HCT116 (cell line): ENCODE data around the gene RABL6. TPM values are rescaled to one million over a fixed set of nuclear protein-coding genes. Genes with fewer than 3 reads are reported as not detected.

Source experiments
- ATAC-seq: fragments of 200-7000 bp; cut with Tn5 transposase; 2 replicates; pipeline ENCODE4 v1.9.1; 2020; ENCODE audit warnings: mild to moderate bottlenecking, moderate library complexity
- BruUV-seq: library from RNA; stranded (reverse); fragments of 400-500 nt; replicated peaks from 2 replicates; lab custom pipeline; 2021; lab: Mats Ljungman, UMichigan
- CTCF ChIA-PET: fragments of 300-600 bp; sonication (Branson Sonifier 250); formaldehyde crosslinking; loops from one replicate; lab custom pipeline; 2021; ENCODE audit warnings: antibody characterized with exemption; lab: Charles Lee
- POLR2A ChIA-PET: fragments of 300-600, 350-600 bp; sonication (Branson Sonifier 250); formaldehyde crosslinking; loops from one replicate; lab custom pipeline; 2021; ENCODE audit warnings: antibody characterized with exemption; lab: Charles Lee
- RAD21 ChIA-PET, 2 experiments: fragments of 300-600 bp; sonication (Branson Sonifier 250); formaldehyde crosslinking; loops; one replicate each; lab custom pipeline; 2023; ENCODE audit warnings: low total read pairs in 2 of 2; ENCODE audit not compliant: uncharacterized antibody in 2 of 2, unreplicated experiment in 2 of 2, low non-redundant PET in 1 of 2; lab: Charles Lee
- DNase-seq: peaks from one replicate; pipeline ENCODE4 v3.0.0-alpha.2; 2010; ENCODE audit warnings: low read depth, low spot score
- H2AFZ ChIP-seq: fragments of 200-600 bp; shearing (Covaris generic), sonication (generic); 2 replicates; pipeline ENCODE4 v1.6.1; 2017; ENCODE audit warnings: low read depth, mixed run types, mixed read lengths, antibody characterized with exemption, low read length; ENCODE audit not compliant: poor library complexity, severe bottlenecking
- H3K27ac ChIP-seq: 2 replicates; pipeline ENCODE4 v1.5.1; 2012; ENCODE audit warnings: low read depth, low read length
- H3K27me3 ChIP-seq: fragments of 200-600 bp; sonication (generic); 2 replicates; pipeline ENCODE4 v1.6.1; 2016; ENCODE audit warnings: mixed run types, low read length, mixed read lengths; ENCODE audit not compliant: insufficient read depth
- H3K36me3 ChIP-seq, 2 experiments: fragments of 200-500 bp in 1 of 2; fragments of 200-600 bp in 1 of 2; sonication (Bioruptor generic) in 1 of 2; sonication (generic) in 1 of 2; 2 replicates each; pipeline versions ENCODE4 v1.5.1 to v1.6.1; 2014 to 2016; ENCODE audit warnings: low read length in 2 of 2, inconsistent platforms in 1 of 2, mixed read lengths in 1 of 2, mixed run types in 1 of 2; ENCODE audit not compliant: insufficient read depth in 2 of 2, control insufficient read depth in 1 of 2
- H3K4me1 ChIP-seq, 2 experiments: fragments of 200-600 bp in 1 of 2; sonication (generic) in 1 of 2; 2 replicates each; pipeline versions ENCODE4 v1.5.1 to v1.6.1; 2012 to 2017; ENCODE audit warnings: low read length in 2 of 2, inconsistent platforms in 1 of 2, mild to moderate bottlenecking in 1 of 2, mixed read lengths in 1 of 2, mixed run types in 1 of 2, moderate library complexity in 1 of 2; ENCODE audit not compliant: insufficient read depth in 2 of 2, control insufficient read depth in 1 of 2
- H3K4me2 ChIP-seq: fragments of 200-600 bp; sonication (generic); 2 replicates; pipeline ENCODE4 v1.6.1; 2017; ENCODE audit warnings: mixed run types, low read length, mixed read lengths
- H3K4me3 ChIP-seq, 2 experiments: fragments of 200-600 bp in 1 of 2; sonication (generic) in 1 of 2; replicated peaks in 1 of 2; 2 replicates each; pipeline ENCODE4 v1.5.1; 2011 to 2016; ENCODE audit warnings: low read length in 2 of 2, control low read depth in 1 of 2, low read depth in 1 of 2, mild to moderate bottlenecking in 1 of 2, mixed read lengths in 1 of 2, mixed run types in 1 of 2
- H3K79me2 ChIP-seq: fragments of 200-600 bp; sonication (generic); 2 replicates; pipeline ENCODE4 v1.6.1; 2017; ENCODE audit warnings: mild to moderate bottlenecking, mixed run types, low read length, moderate library complexity, mixed read lengths; ENCODE audit not compliant: insufficient read depth
- H3K9ac ChIP-seq: fragments of 200-600 bp; sonication (generic); 2 replicates; pipeline ENCODE4 v1.6.1; 2016; ENCODE audit warnings: low read length, mixed read lengths
- H3K9me2 ChIP-seq: fragments of 200-600 bp; sonication (generic), shearing (Covaris generic); 2 replicates; pipeline ENCODE4 v1.6.1; 2017; ENCODE audit warnings: mixed run types, mild to moderate bottlenecking, moderate library complexity; ENCODE audit not compliant: insufficient read depth
- H3K9me3 ChIP-seq, 2 experiments: fragments of 200-500 bp in 1 of 2; fragments of 200-600 bp in 1 of 2; sonication (Bioruptor generic) in 1 of 2; sonication (generic) in 1 of 2; 2 replicates each; pipeline ENCODE4 v1.6.1; 2014 to 2017; ENCODE audit warnings: low read length in 2 of 2, mixed read lengths in 2 of 2, inconsistent platforms in 1 of 2, low read depth in 1 of 2, mild to moderate bottlenecking in 1 of 2, mixed run types in 1 of 2, moderate library complexity in 1 of 2; ENCODE audit not compliant: control insufficient read depth in 1 of 2, insufficient read depth in 1 of 2
- H4K20me1 ChIP-seq: fragments of 200-600 bp; sonication (generic), shearing (Covaris generic); 2 replicates; pipeline ENCODE4 v1.6.1; 2017; ENCODE audit warnings: mixed run types, mild to moderate bottlenecking, moderate library complexity; ENCODE audit not compliant: insufficient read depth
- CEBPB ChIP-seq: IDR thresholded peaks from 2 replicates; pipeline ENCODE4 v1.6.1; 2012; ENCODE audit warnings: low read depth
- ELF1 ChIP-seq: IDR thresholded peaks from 2 replicates; pipeline ENCODE4 v1.6.1; 2012; ENCODE audit warnings: low read depth, borderline replicate concordance
- EZH2phosphoT487 ChIP-seq: fragments of 200-600 bp; IDR thresholded peaks from 2 replicates; pipeline ENCODE4 v1.6.1; 2018; ENCODE audit warnings: antibody characterized with exemption, borderline replicate concordance
- POLR2A ChIP-seq: IDR thresholded peaks from 2 replicates; pipeline ENCODE4 v1.7.0; 2011; ENCODE audit warnings: borderline replicate concordance; ENCODE audit not compliant: insufficient read depth, insufficient read length; ENCODE audit errors: extremely low read depth
- POLR2AphosphoS5 ChIP-seq: IDR thresholded peaks from 2 replicates; pipeline ENCODE4 v1.6.1; 2011; ENCODE audit warnings: mild to moderate bottlenecking, low read depth, low read length, moderate library complexity
- SIN3A ChIP-seq: IDR thresholded peaks from 2 replicates; pipeline ENCODE4 v1.6.1; 2012; ENCODE audit warnings: low read depth
- SP1 ChIP-seq: IDR thresholded peaks from 2 replicates; pipeline ENCODE4 v1.6.1; 2012; ENCODE audit warnings: low read depth
- SRF ChIP-seq: IDR thresholded peaks from 2 replicates; pipeline ENCODE4 v1.6.1; 2012; ENCODE audit warnings: low read depth
- YY1 ChIP-seq: IDR thresholded peaks from 2 replicates; pipeline ENCODE4 v1.6.1; 2011; ENCODE audit warnings: low read length, low read depth, moderate library complexity, mild to moderate bottlenecking; ENCODE audit not compliant: insufficient replicate concordance; ENCODE audit errors: extremely low read depth
- intact Hi-C: fragments of 100-400 bp; cut with micrococcal nuclease; formaldehyde crosslinking; loops from 2 replicates; pipeline ENCODE4 v1.10.0; 2022
- total RNA-seq: library from RNA; stranded (reverse); gene quantifications from one replicate; pipeline ENCODE4 v1.2.1, GENCODE V29; 2021; ENCODE audit not compliant: unreplicated experiment
- TF ChIP-seq, protein P1 (sequence below): IDR thresholded peaks from 2 replicates; pipeline ENCODE4 v1.6.1; 2011; ENCODE audit warnings: mild to moderate bottlenecking, low read length, moderate library complexity; ENCODE audit not compliant: insufficient replicate concordance; ENCODE audit errors: extremely low read depth
- TF ChIP-seq, protein P2 (sequence below): IDR thresholded peaks from 2 replicates; pipeline ENCODE4 v1.6.1; 2012; ENCODE audit warnings: low read depth
- TF ChIP-seq, protein P3 (sequence below): IDR thresholded peaks from 2 replicates; pipeline ENCODE4 v1.6.1; 2012

RABL6 gene
- total RNA-seq, 1 experiment from 2014 or later, result 98.6 TPM

DNA sequence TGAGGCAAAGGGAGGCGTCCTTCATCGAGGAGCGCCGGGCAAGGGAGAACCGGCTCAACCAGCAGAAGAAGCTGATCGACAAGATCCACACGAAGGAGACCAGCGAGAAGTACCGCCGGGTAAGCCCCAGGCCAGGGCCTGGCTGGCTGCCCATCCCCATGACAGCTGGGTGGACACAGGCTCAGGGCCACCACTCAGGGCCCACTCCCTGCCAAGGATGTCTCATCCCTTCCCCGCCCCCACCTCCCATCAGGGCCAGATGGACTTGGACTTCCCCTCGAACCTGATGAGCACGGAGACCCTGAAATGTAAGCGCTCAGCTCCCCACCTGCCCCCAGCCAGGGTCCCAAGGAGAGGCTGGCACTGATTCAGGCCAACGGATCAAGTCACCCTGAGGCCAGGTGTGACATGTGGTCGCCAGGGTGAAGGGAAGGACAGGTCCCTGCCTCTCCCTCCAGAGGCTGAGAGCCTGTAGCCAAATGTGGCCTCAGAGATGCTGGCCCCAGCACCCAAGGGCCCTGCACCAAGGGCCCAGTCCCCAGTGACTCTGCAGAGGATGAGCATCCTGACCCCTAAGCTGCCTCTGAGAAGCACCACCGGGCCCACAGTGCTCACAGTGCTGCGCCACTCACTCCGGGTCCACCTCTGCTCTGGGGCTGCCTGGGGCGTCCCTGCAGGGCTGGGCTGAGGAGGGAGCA lies 3.1 kb upstream of the RABL6 start:
- peaks cover 25% of the 10 kb centered on the region for H3K79me2 ChIP-seq
- intact Hi-C loops, result no loop called here
- no peak for DNase-seq

More for the DNA sequence above, 3.1 kb upstream of the RABL6 start:
- no TSS peak for BruUV-seq
- Histone ChIP-seq H3K27me3 (no peaks in the 10 kb centered on the region), H3K9me3 (no peaks in the 10 kb centered on the region), H3K9ac (no peak overlapping the region), H2AFZ (no peak overlapping the region), H3K9me2 (no peaks in the 10 kb centered on the region), H3K4me1 (peaks cover 31 to 40% of the 10 kb centered on the region in 2 experiments), H3K4me2 (no peak overlapping the region), H3K4me3 (no peak overlapping the region), H3K27ac (no peak overlapping the region), H4K20me1 (no peaks in the 10 kb centered on the region), H3K36me3 (peaks cover 0 to 3% of the 10 kb centered on the region in 2 experiments; a peak in 1 of 4 replicates)
- RAD21 ChIA-PET, result no interaction called here
- CTCF ChIA-PET, result no interaction called here
- TF ChIP-seq EZH2phosphoT487, result no peak
- no peak for TF ChIP-seq POLR2A
- TF ChIP-seq SP1, result no peak
- TF ChIP-seq YY1, result no peak
- TF ChIP-seq, protein P1, sequence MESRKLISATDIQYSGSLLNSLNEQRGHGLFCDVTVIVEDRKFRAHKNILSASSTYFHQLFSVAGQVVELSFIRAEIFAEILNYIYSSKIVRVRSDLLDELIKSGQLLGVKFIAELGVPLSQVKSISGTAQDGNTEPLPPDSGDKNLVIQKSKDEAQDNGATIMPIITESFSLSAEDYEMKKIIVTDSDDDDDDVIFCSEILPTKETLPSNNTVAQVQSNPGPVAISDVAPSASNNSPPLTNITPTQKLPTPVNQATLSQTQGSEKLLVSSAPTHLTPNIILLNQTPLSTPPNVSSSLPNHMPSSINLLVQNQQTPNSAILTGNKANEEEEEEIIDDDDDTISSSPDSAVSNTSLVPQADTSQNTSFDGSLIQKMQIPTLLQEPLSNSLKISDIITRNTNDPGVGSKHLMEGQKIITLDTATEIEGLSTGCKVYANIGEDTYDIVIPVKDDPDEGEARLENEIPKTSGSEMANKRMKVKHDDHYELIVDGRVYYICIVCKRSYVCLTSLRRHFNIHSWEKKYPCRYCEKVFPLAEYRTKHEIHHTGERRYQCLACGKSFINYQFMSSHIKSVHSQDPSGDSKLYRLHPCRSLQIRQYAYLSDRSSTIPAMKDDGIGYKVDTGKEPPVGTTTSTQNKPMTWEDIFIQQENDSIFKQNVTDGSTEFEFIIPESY, result no peak
- TF ChIP-seq, protein P2, sequence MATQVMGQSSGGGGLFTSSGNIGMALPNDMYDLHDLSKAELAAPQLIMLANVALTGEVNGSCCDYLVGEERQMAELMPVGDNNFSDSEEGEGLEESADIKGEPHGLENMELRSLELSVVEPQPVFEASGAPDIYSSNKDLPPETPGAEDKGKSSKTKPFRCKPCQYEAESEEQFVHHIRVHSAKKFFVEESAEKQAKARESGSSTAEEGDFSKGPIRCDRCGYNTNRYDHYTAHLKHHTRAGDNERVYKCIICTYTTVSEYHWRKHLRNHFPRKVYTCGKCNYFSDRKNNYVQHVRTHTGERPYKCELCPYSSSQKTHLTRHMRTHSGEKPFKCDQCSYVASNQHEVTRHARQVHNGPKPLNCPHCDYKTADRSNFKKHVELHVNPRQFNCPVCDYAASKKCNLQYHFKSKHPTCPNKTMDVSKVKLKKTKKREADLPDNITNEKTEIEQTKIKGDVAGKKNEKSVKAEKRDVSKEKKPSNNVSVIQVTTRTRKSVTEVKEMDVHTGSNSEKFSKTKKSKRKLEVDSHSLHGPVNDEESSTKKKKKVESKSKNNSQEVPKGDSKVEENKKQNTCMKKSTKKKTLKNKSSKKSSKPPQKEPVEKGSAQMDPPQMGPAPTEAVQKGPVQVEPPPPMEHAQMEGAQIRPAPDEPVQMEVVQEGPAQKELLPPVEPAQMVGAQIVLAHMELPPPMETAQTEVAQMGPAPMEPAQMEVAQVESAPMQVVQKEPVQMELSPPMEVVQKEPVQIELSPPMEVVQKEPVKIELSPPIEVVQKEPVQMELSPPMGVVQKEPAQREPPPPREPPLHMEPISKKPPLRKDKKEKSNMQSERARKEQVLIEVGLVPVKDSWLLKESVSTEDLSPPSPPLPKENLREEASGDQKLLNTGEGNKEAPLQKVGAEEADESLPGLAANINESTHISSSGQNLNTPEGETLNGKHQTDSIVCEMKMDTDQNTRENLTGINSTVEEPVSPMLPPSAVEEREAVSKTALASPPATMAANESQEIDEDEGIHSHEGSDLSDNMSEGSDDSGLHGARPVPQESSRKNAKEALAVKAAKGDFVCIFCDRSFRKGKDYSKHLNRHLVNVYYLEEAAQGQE, result no peak
- TF ChIP-seq SRF, result no peak
- TF ChIP-seq ELF1, result no peak
- TF ChIP-seq, protein P3, sequence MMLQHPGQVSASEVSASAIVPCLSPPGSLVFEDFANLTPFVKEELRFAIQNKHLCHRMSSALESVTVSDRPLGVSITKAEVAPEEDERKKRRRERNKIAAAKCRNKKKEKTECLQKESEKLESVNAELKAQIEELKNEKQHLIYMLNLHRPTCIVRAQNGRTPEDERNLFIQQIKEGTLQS, result no peak
- TF ChIP-seq POLR2AphosphoS5, result no peak
- no peak for TF ChIP-seq CEBPB
- TF ChIP-seq SIN3A, result no peak
- no peak for ATAC-seq
- POLR2A ChIA-PET, result no interaction called here
